Epithelial cell of proximal tubule (primary cell): ENCODE data around the gene PLXNA4. TPM values are rescaled to one million over a fixed set of nuclear protein-coding genes. Genes with fewer than 3 reads are reported as not detected.
A peak's percentile ranks its signal among the peaks of the same experiment; 100 is the strongest.

Experiments used
- DNase-seq: peaks from one replicate; pipeline ENCODE4 v3.0.0-alpha.2; 2011; ENCODE audit warnings: low read depth
- H3K4me3 ChIP-seq: 2 replicates; pipeline ENCODE4 v1.5.1; 2011; ENCODE audit warnings: low read depth, mild to moderate bottlenecking, low read length
- CTCF ChIP-seq: conservative IDR thresholded peaks from 2 replicates; pipeline ENCODE4 v1.5.1; 2012; ENCODE audit warnings: low read depth, mild to moderate bottlenecking, low read length
- total RNA-seq: library from RNA; depleted of rRNA; stranded (reverse); fragments of >200 nt; gene quantifications from 2 replicates; pipeline ENCODE4 v1.2.3, GENCODE V29; 2015

Gene PLXNA4
- total RNA-seq, 1 donor from 2014 or later, result not detected

DNA sequence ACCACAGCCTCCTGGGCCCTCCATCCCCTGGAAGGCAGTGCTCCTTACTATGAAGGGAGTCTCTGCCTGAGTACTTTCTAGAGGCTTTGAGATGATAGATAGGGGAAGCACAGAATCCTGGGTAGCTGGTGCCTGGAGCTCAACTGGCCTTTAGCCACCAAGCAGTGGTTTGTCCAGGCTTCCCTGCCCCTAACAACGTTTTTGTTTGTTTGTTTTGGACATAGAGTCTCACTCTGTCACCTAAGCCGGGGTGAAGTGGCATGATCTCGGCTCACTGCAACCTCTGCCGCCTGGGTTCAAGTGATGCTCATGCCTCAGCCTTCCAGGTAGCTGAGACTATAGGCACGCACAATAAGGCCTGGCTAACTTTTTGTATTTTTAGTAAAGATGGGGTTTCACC, 289.4 kb downstream of the PLXNA4 start:
- no peak for TF ChIP-seq CTCF
- no peak overlapping the region for H3K4me3 ChIP-seq
- DNase-seq, result no peak

GRCh38 chr7:132280335-132280734, 295.9 kb downstream of the PLXNA4 start:
- no peak for TF ChIP-seq CTCF
- no peak for DNase-seq
- no peak overlapping the region for H3K4me3 ChIP-seq

- no peak for DNase-seq
- TF ChIP-seq CTCF, result no peak
- no peak overlapping the region for H3K4me3 ChIP-seq
Measured at GRCh38 chr7:132279718-132280117, 296.6 kb downstream of the PLXNA4 start.

DNA sequence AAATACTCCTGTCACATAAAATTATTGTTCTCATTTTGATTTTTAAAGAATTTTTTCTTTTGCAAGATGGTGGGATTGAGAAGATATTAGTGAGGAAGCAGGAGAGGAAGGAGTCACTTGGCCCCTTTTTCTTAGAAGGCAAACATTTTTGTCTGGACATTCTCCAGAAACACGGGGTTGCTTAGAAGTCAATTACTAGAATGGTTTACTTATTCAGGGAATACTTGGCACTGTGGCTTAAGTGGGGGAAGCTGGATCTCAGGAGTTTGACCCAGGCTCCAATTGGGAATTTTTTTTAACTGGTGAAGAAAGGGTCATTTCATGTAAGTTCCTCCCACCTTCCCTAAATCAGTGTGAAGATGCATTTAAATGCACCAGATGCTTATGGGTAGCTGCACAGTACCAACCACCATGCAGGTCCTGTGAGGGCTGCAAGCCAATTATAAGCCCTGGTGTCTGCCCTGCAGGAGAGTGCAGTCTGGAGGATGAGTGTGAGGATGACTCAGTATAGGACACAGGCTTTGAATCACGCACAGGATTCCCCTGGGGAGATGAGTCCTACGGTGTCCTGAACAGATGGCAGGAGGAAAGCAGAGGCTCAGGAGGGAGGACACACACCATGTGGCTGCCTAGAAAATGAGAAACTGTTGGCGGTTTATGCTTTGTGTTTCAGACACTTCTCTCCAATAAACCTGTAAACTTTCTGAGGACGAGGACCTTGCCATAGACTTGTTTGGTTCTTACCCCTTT, 299.1 kb downstream of the PLXNA4 start:
- peak; percentile 70 for DNase-seq

GRCh38 chr7:132276234-132276630, 300.0 kb downstream of the PLXNA4 start:
- DNase-seq, result no peak
- no peak overlapping the region for H3K4me3 ChIP-seq
- TF ChIP-seq CTCF, result no peak

More for the DNA sequence above, 299.1 kb downstream of the PLXNA4 start:
- TF ChIP-seq CTCF, result no peak
- no peak overlapping the region for H3K4me3 ChIP-seq

DNA sequence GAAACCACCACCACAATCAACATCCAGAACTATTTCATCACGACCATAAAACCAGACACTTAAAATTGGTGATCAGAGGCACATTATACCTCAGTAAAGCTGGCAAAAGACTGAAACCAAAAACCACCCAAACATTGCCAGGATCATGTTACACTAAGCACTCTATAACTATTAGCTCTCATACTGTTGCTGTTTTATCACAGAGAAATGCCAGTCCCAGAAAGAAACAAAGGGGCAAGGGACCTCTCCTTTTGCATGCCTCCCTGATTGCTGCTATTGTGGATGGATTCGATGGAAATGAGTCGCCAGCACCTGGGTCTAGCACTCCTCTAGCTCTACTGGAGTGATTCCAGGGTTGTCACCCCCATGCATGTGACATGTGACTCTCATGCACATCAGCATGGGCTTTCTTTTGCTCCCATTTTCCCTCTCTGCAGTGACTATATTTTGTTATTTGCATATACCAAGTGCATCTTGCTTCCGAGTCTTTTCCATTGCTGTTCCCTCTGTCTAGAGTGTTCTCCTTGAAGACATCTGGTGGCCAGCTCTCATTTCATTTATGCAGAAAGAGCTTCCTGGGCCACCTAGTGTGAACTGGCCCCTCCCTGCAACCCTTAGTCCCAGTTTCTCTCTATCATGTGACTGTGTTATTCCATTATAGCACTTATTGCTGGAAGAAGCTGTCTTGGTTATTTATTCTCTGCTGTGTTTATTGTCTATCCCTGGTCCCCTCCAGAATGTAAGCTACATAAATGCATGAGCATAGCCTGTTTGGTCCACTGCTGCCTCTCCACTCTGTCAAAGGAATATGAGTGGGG, 300.6 kb downstream of the PLXNA4 start:
- DNase-seq, result no peak
- H3K4me3 ChIP-seq, result no peak overlapping the region
- no peak for TF ChIP-seq CTCF
